Stomach (tissue), 4 donors: ENCODE measurements around the gene SPHK2.
"Not testable (repeated sequence)": the region's sequence is repeated elsewhere in the genome, so short reads cannot be mapped to it uniquely, and the experiment has no call there.

ENCODE experiments used
- EP300 ChIP-seq: sonication (generic); formaldehyde crosslinking; IDR thresholded peaks from one replicate; pipeline ENCODE4 v1.6.1; 2017; ENCODE audit warnings: antibody characterized with exemption
- POLR2A ChIP-seq, 4 donors: fragments of 450-650 bp; IDR thresholded peaks; one replicate each; pipeline ENCODE4 v1.6.1; 2016; ENCODE audit warnings: antibody characterized with exemption in 4 of 4, control low read depth in 2 of 4, mild to moderate bottlenecking in 1 of 4, moderate library complexity in 1 of 4
- POLR2AphosphoS5 ChIP-seq, 3 donors: sonication (generic); formaldehyde crosslinking; IDR thresholded peaks; one replicate each; pipeline ENCODE4 v1.6.1; 2016; ENCODE audit warnings: antibody characterized with exemption in 3 of 3
- TF ChIP-seq, protein P1 (sequence below), 7 experiments: fragments of 450-650 bp in 4 of 7; fragments of 200-600 bp in 3 of 7; sonication (generic) in 3 of 7; IDR thresholded peaks; one replicate each; pipeline ENCODE4 v1.5.1; 2016 to 2019; ENCODE audit warnings: antibody characterized with exemption in 7 of 7, control low read depth in 2 of 7, mild to moderate bottlenecking in 1 of 7

DNA sequence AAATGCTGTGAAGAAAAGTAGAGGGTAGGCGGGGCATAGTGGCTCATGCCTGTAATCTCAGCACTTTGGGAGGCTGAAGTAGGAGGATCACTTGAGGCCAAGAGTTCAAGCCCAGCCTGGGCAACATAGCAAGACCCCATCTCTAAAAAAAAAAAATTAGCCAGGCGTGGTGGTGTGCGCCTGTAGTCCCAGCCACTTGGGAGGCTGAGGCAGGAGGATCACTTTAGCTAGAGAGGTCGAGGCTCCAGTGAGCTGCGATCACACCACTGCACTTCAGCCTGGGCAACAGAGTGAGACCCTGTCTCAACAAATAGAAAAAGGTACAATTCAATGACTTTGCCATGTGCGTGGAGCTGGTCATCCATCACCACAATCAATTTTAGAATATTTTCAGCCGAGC, 41.4 kb upstream of the SPHK2 start:
- TF ChIP-seq, protein P1, sequence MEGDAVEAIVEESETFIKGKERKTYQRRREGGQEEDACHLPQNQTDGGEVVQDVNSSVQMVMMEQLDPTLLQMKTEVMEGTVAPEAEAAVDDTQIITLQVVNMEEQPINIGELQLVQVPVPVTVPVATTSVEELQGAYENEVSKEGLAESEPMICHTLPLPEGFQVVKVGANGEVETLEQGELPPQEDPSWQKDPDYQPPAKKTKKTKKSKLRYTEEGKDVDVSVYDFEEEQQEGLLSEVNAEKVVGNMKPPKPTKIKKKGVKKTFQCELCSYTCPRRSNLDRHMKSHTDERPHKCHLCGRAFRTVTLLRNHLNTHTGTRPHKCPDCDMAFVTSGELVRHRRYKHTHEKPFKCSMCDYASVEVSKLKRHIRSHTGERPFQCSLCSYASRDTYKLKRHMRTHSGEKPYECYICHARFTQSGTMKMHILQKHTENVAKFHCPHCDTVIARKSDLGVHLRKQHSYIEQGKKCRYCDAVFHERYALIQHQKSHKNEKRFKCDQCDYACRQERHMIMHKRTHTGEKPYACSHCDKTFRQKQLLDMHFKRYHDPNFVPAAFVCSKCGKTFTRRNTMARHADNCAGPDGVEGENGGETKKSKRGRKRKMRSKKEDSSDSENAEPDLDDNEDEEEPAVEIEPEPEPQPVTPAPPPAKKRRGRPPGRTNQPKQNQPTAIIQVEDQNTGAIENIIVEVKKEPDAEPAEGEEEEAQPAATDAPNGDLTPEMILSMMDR (IDR thresholded peaks at IDR 0.05), result not testable (repeated sequence)
- TF ChIP-seq POLR2A (IDR thresholded peaks at IDR 0.05); POLR2AphosphoS5 (IDR thresholded peaks at IDR 0.05); EP300: not testable (repeated sequence)
